ENCODE data around the gene RBM20.

Gene RBM20

DNA sequence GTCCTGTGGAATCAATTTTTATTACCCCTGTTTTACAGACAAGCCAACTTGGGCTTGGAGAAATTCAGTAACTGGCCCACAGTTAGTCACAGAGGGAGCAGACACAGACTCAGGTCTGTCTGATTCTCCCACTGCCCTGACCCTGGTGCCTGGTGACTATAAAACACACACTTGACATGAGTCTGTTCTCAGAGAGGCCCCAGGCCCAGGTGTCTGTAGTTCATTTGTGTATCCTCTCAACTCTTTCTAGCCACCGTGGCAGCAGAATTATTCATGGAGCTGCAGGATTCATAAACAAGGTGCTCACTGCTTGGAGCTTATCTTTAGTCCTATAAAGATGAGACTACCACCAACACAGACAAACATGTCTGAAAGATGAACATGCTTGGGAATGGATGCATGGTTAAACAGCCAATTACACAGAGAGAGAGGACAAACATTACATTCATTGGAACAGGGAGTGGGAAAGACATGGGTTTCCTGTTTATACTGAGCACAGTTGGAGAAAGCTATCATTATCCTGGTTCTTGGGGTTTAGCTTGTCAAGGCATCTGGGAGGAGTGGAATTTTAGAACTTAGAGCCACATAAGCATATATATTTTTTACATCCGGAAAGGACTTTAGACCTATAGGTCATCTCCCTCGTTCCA is 148.5 kb downstream of the RBM20 start:
- DNase-seq = no peak

DNA sequence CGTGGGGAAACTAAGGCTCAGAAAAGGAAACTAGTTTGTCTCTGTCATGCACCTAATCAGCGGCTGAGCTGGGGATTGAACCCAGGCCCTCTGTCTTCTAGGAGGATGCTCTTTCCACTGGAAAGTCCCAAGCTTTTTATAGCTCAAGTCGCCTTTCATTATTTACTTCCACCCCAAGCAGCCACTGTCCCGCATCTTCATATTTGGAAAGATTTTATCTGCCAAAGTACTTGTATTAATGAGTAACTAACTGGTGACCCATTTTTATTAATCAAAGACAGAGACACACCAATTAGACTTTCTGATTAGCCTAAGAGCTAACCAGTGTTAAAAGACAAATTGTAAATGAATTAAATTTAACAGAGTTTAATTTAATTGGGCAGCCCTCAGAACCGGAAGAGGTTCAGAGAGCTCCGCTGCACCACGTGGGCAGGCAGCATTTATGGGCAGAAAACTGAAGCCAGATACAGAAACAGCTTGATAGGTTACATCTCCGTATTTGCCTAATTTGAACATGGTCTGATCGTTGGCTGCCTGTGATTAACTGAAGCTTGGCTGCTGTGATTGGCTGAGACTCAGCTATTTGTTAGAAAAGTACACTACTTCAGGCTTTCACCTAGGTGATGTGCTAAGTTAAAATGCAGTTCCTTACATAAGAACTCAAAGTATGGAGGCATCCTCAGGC is 149.1 kb downstream of the RBM20 start:
- no peak for DNase-seq

DNA sequence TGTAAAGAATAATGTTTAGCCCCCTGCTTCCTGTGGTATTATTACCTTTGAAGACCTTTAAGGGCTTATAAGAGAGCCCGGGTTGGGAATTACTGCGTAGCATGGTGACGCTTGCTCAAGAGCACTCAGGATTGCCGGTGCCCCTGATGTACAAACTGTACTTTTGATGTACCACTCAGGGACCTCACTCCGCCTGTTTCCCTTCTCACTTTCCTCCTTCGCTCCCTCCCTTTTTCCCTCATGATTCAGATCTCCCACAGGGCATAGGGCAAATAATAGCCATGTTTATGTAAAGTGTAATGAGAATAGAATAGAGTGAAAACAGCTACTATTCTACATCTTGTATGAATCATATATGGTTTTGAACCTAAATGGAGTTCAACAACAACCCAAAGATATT is 149.8 kb downstream of the RBM20 start:
- DNase-seq = no peak

DNA sequence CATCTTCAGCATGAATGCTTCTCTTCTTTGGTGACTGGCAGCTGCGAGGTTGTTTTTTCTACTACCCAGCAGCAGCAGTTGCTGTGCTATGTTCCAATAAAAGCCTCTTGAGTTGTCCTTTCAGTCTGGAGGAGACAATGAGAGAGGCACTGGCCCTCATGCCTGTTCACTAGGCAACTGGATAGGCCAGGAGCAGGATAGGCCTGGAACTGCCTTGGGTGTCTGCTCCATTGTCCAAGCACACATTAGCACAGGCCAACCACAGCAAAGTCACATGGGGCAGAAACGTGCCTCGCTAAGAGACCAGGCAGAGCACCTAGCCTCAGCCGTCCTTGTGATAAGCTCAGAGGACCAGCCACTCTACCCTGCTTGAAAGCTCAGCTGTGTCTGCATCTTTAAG is 150.7 kb downstream of the RBM20 start:
- DNase-seq = no peak

DNA sequence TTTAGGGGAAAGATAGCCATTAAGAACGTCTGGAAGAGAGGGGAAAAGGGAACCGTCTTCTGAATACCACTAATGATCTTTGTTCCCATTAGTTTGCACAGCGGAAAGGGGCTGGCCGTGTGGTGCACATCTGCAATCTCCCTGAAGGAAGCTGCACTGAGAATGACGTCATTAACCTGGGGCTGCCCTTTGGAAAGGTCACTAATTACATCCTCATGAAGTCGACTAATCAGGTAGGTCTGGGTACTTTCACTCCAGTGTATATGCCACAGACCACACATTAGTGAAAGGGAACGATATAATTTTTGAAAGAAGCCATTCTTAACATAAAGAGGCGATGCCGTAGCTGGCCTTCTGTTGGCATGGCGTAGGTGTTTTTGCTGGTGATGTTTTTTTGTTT is 153.3 kb downstream of the RBM20 start:
- DNase-seq = no peak

DNA sequence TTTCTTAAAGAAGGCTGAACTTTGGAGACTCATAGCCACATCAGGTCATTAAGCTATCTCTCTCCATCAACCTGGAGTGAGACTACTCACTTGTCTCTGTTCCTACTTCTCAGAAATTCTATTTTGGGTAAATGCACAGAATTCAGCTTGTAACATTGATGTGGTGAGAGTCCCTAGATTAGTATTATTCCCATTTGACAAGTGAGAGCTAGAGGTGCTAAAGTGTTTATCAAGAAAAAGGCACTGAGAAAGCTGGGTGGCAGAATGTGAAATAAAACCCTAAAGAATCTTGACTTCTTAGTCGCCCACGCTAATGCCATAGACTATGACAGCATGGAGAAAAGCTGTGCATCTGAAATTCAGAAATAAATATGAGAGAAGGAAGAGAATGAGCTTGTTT is 154.2 kb downstream of the RBM20 start:
- no peak for DNase-seq

DNA sequence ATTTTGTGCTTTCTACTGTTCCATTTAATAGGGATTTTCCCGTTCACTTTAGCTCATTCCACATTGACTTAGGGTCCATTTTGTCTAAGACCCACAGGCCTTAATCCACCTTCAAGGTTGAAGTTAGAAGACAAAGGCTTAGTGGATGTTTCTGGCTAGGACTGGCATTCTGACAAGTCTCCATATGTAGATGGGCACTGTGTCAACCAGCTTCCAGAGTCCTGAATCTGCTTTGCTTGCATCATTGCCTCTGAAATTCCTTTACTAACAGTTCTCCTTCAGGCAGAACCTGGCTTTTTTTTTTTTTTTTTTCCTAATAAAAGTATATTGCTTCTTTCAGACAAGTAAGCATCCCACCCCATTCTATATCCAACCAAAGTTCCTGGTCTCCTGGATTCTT is 158.0 kb downstream of the RBM20 start:
- DNase-seq = no peak

DNA sequence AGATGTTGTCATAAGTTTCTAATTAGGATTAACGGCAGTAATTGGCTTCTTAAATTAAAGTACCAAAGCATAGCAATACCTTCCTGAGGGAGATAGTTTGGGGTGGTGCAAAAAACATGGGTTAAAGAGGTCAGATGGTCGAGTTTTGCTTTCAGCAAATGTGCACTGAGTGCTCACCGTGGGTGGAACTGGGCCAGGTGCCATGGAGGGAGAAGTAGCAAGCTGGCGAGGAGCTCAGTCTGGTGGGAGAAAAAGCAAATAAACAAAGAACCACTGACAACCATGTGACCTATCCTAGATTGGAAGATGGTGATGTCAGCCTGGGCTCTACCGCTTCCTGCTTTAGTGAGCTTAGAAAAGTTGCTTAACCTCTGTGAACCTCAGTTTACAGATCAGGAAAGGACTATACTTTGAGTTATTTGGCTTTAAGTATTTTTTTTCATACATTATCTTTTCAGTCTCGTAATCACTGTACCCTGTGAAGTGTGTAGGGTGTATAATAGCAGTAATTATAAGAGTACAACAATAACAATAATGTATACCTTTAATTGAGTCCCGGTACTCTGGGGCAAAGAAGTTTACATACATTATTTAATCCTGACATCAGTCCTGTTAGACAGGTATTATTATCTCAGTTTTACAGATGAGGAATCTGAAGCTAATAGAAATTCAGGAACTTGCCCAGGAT is 158.6 kb downstream of the RBM20 start:
- peak; percentile 28 for DNase-seq

DNA sequence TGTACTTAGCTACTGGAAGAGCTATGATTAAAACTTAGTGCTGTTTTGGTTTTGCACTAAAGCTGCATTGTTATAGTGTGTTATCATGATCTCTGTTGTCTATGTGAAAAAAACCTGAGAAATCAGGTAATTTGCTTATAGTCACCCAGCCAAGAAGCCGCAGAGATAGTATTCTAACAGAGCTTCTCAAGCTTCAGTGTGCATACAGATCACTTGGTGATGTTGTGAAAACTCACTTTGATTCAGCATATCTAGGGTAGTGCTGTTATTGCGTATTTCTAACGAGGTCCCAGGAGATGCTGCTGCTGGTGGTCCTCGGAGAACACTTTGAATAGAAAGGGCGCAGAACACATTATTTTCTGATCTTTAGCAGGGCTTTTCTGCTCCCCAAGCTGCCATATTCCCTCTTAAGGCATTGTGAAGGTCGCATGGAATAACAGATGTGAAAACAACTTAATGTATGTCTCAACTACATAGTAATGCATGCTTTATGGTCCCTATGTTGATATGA is 159.2 kb downstream of the RBM20 start:
- no peak for DNase-seq

DNA sequence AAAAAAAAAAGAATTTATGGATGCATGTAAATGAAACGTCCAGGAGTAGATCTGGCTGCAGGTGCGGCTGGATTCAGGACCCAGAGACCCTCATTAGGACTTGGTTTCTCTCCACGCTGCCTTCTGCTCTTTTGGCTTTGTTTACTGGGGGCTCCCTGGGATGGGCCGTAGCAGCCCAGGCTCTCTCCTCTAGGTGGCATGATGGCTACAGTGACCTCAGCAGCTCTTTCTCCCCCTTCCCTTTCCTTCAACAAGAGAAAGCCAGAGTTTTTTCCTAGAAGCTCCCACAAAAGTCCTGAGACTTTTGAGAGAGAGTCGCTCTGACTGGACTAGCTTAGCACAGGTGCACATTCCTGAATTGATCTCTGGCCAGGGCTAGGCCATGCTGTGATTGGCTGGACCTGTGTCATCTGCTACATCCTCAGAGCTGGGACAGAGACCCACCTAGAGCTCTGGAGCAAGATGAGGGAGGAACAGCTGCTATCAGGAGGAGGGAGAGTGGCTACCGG is 159.7 kb downstream of the RBM20 start:
- no peak for DNase-seq

DNA sequence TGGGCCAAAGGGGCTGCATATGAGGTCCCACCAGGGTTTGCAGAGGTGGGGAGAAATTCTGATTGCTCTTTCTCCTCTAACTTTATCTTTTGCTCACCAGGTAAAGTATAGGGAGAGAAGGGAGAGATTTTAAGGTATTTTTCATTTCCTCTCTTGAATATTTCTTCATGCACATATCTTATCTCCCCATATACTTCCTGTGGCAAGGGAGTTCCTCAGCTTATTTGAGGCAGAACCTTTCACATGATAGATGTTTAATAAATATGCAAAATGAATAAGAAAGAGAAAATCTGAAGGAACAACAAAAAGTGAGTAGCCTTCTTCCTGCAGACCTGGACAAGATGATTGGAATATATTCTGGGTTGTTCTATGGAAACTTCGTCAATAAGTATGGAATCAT is 160.2 kb downstream of the RBM20 start:
- DNase-seq = no peak

DNA sequence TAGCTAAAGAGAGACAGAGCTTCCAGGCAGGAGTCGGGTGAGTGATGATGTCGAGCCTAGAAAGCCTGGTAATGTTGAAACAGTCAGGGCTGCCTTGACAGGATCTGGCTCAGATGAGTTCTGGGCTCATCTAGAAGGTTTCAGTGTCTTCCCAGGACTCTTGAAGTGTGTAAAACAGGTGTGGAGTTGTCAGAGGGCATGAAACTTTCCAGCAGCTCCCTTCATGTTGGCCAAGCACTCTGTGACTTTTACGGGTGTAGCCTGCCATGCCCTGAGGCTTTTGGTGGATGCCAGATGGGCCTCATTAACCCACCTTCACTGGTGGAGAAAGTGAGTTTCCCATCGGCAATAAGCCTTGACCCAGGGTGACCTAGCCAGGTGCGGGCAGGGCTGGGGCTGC is 161.2 kb downstream of the RBM20 start:
- DNase-seq = no peak

DNA sequence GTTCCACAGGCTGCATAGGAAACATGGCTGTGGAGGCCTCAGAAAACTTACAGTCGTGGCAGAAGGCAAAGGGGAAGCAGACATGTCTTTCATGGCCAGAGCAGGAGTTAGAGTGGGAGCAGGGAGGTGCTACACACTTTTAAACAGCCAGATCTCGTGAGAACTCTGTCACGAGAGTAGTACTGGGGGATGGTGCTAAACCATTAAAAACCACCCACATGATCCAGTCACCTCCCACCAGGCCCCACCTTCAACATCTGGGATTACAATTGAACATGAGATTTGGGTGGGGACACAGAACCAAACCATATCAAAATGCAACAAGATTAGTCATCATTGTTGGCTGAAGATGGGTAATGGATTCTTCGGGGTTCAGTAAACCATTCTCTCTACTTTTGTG is 162.2 kb downstream of the RBM20 start:
- no peak for DNase-seq

DNA sequence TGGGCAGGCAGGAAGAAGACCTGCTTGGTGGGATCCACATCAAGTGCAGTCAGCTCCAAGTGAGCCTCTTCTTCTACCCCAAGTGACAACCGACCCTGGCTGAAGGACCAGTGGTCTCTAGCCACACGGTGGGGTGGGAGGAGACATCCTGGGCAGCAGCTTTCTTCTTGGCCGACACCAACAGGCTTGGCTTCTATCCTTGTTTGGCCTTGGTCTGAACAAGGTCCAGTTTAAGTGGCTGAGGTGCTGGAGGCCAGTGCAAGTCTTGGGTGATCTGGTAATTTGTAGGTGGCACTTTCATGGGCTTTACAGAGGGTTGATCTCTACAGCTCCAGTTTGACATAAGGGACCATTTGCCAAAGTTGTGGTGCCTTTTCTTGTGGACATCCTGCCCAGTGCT is 164.0 kb downstream of the RBM20 start:
- no peak for DNase-seq

DNA sequence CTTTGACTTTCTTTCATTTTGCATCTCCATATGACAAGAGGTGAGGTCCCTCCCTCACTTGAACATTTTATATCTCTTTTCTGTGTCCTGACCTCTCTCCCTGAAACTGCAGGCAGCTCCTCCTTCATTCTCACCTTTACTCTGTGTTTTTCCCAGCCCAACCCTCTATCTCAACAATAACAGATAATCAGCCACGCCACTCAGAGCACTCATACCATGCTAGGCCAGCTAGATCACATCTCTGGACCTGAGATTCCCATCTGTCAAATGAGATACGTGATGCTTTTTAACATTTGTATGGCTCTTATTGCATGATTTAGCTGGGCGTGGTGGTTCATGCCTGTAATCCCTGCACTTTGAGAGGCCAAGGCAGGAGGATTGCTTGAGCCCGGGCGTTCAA is 164.5 kb downstream of the RBM20 start:
- no peak for DNase-seq

DNA sequence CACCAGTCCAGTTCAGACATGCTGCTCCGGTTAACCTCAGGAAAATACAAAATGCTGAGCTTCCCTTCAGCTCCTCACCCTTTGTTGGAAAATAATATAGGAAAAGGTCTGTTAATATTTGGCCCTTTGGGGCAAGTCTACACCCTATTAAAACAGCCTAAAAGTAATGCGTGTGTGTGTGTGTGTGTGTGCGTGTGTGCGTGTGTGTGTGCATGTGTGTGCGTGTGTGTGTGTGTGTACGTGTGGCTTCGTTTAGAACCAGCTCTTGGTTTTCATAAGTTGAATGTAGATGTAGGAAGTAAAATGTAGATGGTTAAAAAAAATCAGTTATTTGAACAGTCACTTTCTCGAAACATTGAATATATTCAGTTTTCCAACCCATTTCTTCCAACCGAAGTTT is 166.5 kb downstream of the RBM20 start:
- no peak for DNase-seq

DNA sequence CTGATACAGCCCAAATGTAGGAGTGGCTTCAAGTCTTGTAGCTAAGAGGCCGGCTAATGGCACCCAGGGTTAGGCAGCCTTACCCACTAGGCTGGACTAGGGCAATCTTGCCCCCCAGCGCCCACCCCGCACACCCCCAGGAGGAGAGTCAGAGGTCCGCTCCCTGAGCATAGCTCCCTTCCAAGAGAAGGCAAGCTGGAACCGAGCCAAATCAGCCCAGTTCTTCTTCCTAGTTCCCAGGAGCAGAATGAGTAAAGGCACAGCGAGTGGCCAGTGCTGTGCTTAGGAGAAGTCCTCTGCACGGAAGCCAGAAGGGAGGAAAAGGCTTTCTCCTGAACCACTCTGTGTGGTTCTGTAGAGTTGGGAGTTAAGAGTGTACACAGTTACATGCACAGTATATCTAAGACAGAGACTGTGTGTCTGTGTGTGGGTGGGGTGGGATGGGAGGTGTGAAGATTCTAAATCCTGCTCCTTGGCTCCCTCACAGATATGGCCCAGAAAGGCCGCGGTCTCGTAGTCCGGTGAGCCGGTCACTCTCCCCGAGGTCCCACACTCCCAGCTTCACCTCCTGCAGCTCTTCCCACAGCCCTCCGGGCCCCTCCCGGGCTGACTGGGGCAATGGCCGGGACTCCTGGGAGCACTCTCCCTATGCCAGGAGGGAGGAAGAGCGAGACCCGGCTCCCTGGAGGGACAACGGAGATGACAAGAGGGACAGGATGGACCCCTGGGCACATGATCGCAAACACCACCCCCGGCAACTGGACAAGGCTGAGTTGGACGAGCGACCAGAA is 167.8 kb downstream of the RBM20 start:
- DNase-seq = no peak

DNA sequence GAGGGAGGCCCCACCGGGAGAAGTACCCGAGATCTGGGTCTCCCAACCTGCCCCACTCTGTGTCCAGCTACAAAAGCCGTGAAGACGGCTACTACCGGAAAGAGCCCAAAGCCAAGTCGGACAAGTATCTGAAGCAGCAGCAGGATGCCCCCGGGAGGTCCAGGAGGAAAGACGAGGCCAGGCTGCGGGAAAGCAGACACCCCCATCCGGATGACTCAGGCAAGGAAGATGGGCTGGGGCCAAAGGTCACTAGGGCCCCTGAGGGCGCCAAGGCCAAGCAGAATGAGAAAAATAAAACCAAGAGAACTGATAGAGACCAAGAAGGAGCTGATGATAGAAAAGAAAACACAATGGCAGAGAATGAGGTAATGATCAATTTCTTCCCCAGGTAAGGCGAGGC is 168.4 kb downstream of the RBM20 start:
- no peak for DNase-seq

DNA sequence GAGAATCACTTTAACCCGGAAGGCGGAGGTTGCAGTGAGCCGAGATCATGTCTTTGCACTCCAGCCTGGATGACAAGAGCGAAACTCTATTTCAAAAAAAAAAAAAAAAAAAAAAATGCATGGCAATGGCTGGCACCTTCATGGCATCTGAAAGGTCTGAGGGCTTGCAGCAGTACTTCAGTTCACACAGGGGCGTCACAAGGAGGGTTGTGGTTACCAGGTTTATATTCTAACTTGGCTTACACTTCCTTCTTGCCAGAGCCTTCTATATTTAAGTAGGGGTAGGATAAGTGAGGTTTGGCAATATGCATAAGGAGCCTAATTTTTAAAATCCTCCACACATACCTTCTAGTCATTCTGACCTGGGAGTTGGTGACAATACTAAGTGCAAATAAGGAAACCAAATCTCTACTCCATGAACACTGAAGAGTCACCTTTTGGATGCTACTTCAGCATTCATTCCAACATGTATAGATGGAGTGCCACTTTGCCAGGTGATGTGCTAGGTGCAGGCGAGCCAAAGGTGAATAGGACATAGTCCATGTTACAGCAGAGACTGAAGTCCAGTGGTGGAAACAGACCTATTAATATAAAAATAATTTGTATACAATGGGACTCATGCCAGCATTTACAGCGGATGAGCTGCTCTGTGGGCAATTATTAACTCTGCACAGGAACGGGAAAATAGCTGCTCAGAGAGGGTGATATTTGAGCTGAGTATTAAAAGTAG is 169.8 kb downstream of the RBM20 start:
- DNase-seq = no peak

DNA sequence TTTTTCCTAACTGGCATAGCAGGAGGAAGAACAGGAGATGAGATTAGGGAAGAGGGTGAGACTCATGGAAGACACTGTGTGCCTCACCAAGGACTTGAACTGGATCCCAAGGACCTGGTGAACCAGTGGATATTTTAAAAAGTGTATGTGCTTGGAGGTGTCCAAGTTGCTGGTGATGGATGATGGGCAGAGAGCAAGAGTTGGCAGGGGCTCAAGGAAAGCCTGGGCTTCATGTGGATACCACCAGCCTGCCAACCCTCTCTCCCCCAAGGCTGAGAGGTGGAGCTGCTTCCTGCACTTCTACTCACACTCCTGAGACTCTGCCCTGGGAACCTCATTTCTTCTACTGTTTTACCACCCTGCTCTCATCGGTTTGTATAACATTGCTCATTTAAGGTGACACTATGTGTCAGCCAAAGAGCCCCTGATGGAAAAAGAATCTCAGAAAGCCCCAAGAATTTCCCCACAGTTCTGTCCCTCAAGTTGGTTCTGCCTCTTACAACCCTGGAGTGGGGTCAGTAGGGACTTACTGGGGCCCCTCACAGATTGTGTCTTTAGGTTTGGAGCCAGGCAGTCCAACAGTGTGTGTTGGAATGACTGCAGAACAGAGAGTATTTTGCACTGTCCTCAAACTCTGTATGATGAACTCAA is 171.3 kb downstream of the RBM20 start:
- DNase-seq = no peak

DNA sequence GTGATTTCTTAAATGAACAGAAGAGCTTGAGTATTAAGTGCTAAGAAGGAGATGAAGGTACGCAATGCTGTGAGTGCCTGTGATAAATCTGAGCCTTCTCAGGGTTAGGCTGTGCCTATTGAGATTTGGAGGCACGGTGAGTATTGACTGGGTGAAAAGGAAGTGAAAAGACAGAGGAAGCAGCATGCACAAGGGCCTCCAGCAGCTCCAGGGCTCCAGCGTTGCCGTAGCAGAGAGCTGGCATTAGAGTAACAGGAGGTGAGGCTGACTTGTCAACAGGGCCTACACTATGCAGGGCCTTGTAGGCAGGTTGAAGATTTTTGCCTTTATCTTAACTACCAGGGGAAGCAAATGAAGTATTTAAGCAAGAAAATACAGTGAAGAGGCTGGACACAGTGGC is 173.5 kb downstream of the RBM20 start:
- no peak for DNase-seq
